Kidney (tissue), 14 donors: ENCODE data around the gene CD151. TPM values are rescaled to one million over a fixed set of nuclear protein-coding genes. Genes with fewer than 3 reads are reported as not detected.
A peak's percentile ranks its signal among the peaks of the same experiment; 100 is the strongest.

Experiments
- DNase-seq, 5 donors: peaks; one replicate each; pipeline ENCODE4 v3.0.0-alpha.2; 2013 to 2020
- FAIRE-seq: peaks from 2 replicates; lab custom pipeline; 2012; peaks lifted over from hg19 to GRCh38; lab: Jason Lieb, UNC
- H3K27ac ChIP-seq, 2 donors: one replicate each; pipeline ENCODE4 v1.7.0; 2013; ENCODE audit warnings: low read depth in 2 of 2, low read length in 2 of 2, inconsistent platforms in 1 of 2
- H3K27me3 ChIP-seq: one replicate; pipeline ENCODE4 v1.7.1; 2013; ENCODE audit warnings: low read length, inconsistent platforms; ENCODE audit not compliant: control insufficient read depth, insufficient read depth
- H3K36me3 ChIP-seq, 3 donors: one replicate each; pipeline versions ENCODE4 v1.7.0 to v1.7.1; 2013; ENCODE audit warnings: low read length in 3 of 3, control low read depth in 1 of 3, inconsistent platforms in 1 of 3; ENCODE audit not compliant: insufficient read depth in 3 of 3, control insufficient read depth in 2 of 3
- H3K4me1 ChIP-seq, 3 donors: one replicate each; pipeline versions ENCODE4 v1.7.0 to v1.7.1; 2013; ENCODE audit warnings: low read length in 3 of 3, inconsistent platforms in 1 of 3, low read depth in 1 of 3; ENCODE audit not compliant: control insufficient read depth in 2 of 3, insufficient read depth in 2 of 3
- H3K4me3 ChIP-seq, 3 donors: one replicate each; pipeline versions ENCODE4 v1.7.0 to v1.8.1; 2013; ENCODE audit warnings: low read length in 3 of 3, control low read depth in 1 of 3, inconsistent platforms in 1 of 3
- H3K9ac ChIP-seq, 3 donors: one replicate each; pipeline versions ENCODE4 v1.7.0 to v1.7.1; 2013; ENCODE audit warnings: low read length in 3 of 3, control low read depth in 1 of 3, inconsistent platforms in 1 of 3
- H3K9me3 ChIP-seq, 3 donors: one replicate each; pipeline versions ENCODE4 v1.7.0 to v1.7.1; 2013; ENCODE audit warnings: low read length in 3 of 3, control low read depth in 1 of 3, inconsistent platforms in 1 of 3; ENCODE audit not compliant: control insufficient read depth in 2 of 3, insufficient read depth in 1 of 3
- intact Hi-C: fragments of 100-400 bp; cut with DNase I; formaldehyde crosslinking; loops from one replicate; pipeline ENCODE4 v1.11.1; 2022
- polyA plus RNA-seq: library from polyadenylated mRNA; stranded (reverse); fragments of 350-450 nt; fragmentation: Illumina TruSeq; extraction: RNeasy Lipid Tissue Mini Kit (QIAGEN cat#74804); gene quantifications from one replicate; pipeline ENCODE4 v1.2.3, GENCODE V29; 2014; ENCODE audit warnings: low read depth, low replicate concordance; ENCODE audit not compliant: insufficient read depth
- total RNA-seq: library from RNA; stranded (reverse); fragmentation: NEBNext Ultra II Directional; extraction: Animal tissue kit (Norgen Biotek cat#: 25700); gene quantifications from one replicate; pipeline ENCODE4 v1.2.1, GENCODE V29; 2021
- TF ChIP-seq, protein P1 (sequence below): IDR thresholded peaks from 3 replicates; pipeline ENCODE4 v1.5.1; 2012; ENCODE audit warnings: mild to moderate bottlenecking, moderate library complexity, borderline replicate concordance; ENCODE audit not compliant: insufficient read depth; ENCODE audit errors: extremely low read depth
- donor health status: control.
- donor health status: control.
- donor health status: control.
- donor health status: control.
- donor health status: control.
- donor health status: DM: yes; HTN: yes; CAD: no.
- donor health status: Normal renal cell carcinoma (clear cell type).

Gene CD151
- total and polyA plus RNA-seq, 2 donors from 2014 or later = 379 to 476 TPM

DNA sequence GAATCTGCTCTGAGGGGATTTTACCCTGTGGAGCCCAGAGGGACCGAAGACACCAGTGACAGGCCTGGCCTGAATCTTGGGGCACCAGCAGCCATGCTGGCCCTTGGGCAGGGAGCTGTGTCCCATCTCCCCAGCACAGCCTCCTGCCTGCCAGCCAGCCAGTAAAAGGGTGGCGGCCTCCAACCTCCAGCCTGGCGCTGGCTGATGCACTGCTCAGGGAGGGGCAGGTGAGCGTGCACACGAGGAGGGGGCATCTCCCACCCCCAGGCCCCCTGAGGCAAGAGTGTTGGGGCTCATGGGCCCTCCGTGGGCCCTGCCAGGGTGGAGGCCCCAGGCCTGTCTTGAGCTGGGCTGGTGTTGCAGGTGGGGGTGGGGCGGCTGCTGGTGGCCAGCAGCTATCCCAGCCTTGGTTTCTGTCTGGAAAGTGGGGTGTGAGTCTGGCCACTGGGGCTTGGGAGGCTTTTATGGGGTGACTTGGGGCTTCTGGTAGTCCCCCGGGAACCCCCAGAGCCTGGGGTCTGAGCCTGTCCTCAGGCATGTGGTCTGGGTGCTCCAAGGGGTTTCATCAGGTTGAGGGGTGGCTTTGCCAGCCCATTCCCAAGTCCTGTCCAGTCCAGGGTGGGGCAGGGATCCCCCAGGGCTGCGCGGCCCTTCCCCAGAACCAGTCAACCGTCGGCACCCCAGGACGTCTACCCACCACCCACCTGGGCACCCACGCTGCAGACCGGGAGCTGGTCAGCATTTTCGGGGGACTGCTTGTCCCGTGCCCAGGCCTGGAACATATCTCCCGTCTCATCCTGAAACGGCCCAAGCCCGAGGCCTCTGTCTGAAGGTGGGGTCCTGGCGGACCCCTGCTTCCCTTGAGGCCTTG is 27.7 kb downstream of the CD151 start:
- Histone ChIP-seq H3K36me3 (no peaks in the 10 kb centered on the region), H3K4me1 (peaks cover 0 to 32% (median 13%) of the 10 kb centered on the region in 3 donors), H3K4me3 (no peak overlapping the region), H3K27ac (no peak overlapping the region), H3K27me3 (no peaks in the 10 kb centered on the region), H3K9me3 (no peaks in the 10 kb centered on the region), H3K9ac (no peak overlapping the region)
- DNase-seq (no peak), FAIRE-seq (no peak)
- intact Hi-C loops = no loop called here
- TF ChIP-seq, protein P1, sequence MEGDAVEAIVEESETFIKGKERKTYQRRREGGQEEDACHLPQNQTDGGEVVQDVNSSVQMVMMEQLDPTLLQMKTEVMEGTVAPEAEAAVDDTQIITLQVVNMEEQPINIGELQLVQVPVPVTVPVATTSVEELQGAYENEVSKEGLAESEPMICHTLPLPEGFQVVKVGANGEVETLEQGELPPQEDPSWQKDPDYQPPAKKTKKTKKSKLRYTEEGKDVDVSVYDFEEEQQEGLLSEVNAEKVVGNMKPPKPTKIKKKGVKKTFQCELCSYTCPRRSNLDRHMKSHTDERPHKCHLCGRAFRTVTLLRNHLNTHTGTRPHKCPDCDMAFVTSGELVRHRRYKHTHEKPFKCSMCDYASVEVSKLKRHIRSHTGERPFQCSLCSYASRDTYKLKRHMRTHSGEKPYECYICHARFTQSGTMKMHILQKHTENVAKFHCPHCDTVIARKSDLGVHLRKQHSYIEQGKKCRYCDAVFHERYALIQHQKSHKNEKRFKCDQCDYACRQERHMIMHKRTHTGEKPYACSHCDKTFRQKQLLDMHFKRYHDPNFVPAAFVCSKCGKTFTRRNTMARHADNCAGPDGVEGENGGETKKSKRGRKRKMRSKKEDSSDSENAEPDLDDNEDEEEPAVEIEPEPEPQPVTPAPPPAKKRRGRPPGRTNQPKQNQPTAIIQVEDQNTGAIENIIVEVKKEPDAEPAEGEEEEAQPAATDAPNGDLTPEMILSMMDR = no peak

DNA sequence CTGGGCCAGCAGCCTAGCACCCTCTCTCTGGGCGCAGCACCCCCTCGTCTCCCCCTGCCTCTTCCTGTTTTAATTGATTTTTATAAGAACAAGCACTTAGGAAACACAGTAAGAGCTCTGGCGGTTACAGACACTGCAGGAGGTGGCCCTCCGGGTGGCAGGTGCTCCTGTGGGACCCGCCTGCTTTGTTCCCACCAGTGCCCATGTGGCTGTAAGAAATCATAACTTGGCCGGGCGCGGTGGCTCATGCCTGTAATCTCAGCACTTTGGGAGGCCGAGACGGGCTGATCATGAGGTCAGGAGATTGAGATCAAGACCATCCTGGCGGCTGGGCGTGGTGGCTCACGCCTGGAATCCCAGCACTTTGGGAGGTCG is 28.3 kb downstream of the CD151 start:
- Histone ChIP-seq H3K36me3 (no peaks in the 10 kb centered on the region), H3K27ac (no peak overlapping the region), H3K4me3 (no peak overlapping the region), H3K27me3 (no peaks in the 10 kb centered on the region), H3K9ac (no peak overlapping the region), H3K9me3 (no peaks in the 10 kb centered on the region), H3K4me1 (peaks cover 0 to 32% (median 13%) of the 10 kb centered on the region in 3 donors)
- no peak for DNase-seq
- FAIRE-seq = no peak
- intact Hi-C loops = no loop called here
- TF ChIP-seq, protein P1 = no peak

DNA sequence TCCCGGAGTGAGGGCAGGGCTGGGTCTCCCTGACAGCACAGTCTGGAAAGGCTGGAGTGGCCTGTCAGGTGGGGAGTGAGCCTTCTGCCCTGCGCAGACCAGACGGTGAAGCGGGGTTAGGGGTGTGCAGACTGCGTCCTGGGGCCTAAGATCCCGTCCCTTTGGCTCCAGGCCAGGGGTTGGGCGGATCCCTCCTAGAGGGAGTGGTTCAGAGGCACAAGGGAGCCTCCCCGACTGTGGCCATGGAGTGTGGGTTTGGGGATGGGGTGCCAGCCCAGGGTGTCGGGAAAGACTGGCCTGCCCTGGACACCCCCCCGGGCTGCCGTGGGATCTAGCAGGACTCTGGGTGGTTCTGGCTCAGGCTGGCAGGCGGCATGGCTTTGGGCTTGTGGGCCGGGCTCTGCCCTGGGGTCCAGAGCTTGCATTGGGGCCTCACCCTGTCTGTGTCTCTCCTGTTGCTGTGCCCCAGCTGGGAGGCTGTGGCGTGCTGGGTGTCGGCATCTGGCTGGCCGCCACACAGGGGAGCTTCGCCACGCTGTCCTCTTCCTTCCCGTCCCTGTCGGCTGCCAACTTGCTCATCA is 29.4 kb downstream of the CD151 start:
- no peak overlapping the region for H3K4me3 ChIP-seq
- H3K4me1 ChIP-seq = peaks cover 0 to 32% (median 13%) of the 10 kb centered on the region in 3 donors
- H3K36me3 ChIP-seq = no peaks in the 10 kb centered on the region
- intact Hi-C loops = no loop called here
- FAIRE-seq (no peak), DNase-seq (peak in 3 of 5 donors; percentile 58 to 84 (median 75))
- TF ChIP-seq, protein P1 = no peak
- peak overlapping the region; percentile 4 to 60 for H3K27ac ChIP-seq
- H3K27me3 ChIP-seq = no peaks in the 10 kb centered on the region
- no peak overlapping the region for H3K9ac ChIP-seq
- no peaks in the 10 kb centered on the region for H3K9me3 ChIP-seq
